PFSK-1 (cell line): ENCODE measurements around the gene SCML1.

Experiments used
- POLR2AphosphoS5 ChIP-seq: IDR thresholded peaks from 2 replicates; pipeline ENCODE4 v1.6.1; 2012; ENCODE audit warnings: low read depth, mild to moderate bottlenecking, control low read depth, low read length, moderate library complexity
- TF ChIP-seq, protein P1 (sequence below), 2 experiments: IDR thresholded peaks; 2 replicates each; pipeline versions ENCODE4 v1.6.1 to v1.8.0; 2011 to 2012; ENCODE audit warnings: low read depth in 2 of 2, low read length in 2 of 2, control low read depth in 1 of 2, inconsistent platforms in 1 of 2, mild to moderate bottlenecking in 1 of 2, moderate library complexity in 1 of 2; ENCODE audit not compliant: insufficient read depth in 1 of 2

DNA sequence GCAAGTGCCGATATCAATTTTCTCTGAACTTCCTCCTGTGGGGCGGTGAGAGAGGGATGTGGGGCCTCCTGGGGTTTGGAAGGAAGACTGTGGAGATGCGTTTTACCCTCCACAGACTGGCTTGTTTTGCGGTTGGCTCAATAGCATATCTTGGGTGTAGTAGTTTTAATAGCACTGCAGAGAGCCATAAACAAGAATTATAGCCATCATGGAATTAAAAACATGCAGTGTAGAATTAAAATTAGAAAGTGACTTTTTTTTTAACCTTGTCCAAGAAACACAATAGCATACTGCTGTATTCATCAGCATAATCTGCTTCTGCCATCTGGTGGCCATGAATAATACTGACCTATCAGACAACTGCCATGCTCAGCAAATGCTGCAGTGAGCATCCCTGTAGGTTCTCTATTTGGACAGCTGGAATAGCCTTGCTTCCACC lies 47.3 kb upstream of the SCML1 start:
- TF ChIP-seq POLR2AphosphoS5: no peak
- TF ChIP-seq, protein P1, sequence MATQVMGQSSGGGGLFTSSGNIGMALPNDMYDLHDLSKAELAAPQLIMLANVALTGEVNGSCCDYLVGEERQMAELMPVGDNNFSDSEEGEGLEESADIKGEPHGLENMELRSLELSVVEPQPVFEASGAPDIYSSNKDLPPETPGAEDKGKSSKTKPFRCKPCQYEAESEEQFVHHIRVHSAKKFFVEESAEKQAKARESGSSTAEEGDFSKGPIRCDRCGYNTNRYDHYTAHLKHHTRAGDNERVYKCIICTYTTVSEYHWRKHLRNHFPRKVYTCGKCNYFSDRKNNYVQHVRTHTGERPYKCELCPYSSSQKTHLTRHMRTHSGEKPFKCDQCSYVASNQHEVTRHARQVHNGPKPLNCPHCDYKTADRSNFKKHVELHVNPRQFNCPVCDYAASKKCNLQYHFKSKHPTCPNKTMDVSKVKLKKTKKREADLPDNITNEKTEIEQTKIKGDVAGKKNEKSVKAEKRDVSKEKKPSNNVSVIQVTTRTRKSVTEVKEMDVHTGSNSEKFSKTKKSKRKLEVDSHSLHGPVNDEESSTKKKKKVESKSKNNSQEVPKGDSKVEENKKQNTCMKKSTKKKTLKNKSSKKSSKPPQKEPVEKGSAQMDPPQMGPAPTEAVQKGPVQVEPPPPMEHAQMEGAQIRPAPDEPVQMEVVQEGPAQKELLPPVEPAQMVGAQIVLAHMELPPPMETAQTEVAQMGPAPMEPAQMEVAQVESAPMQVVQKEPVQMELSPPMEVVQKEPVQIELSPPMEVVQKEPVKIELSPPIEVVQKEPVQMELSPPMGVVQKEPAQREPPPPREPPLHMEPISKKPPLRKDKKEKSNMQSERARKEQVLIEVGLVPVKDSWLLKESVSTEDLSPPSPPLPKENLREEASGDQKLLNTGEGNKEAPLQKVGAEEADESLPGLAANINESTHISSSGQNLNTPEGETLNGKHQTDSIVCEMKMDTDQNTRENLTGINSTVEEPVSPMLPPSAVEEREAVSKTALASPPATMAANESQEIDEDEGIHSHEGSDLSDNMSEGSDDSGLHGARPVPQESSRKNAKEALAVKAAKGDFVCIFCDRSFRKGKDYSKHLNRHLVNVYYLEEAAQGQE (IDR thresholded peaks at IDR 0.05; ENCODE audit: insufficient read depth in 1 of 2, low read depth in 2 of 2, low read length in 2 of 2): no peak
